Upper lobe of right lung (tissue), 1 donor: Measurements from ENCODE around the gene TMEM176A. TPM values are rescaled to one million over a fixed set of nuclear protein-coding genes. Genes with fewer than 3 reads are reported as not detected.

Experiments used
- ATAC-seq: fragments of 200-7000 bp; cut with Tn5 transposase; one replicate; pipeline ENCODE4 v1.9.1; 2020; ENCODE audit warnings: mild to moderate bottlenecking, moderate library complexity
- DNase-seq: peaks from one replicate; pipeline ENCODE4 v3.0.0-alpha.2; 2020
- H3K27ac ChIP-seq: fragments of 200-600 bp; one replicate; pipeline ENCODE4 v1.8.0; 2022
- H3K27me3 ChIP-seq: fragments of 200-600 bp; one replicate; pipeline ENCODE4 v1.8.0; 2022; ENCODE audit warnings: mild to moderate bottlenecking
- H3K36me3 ChIP-seq: fragments of 200-600 bp; one replicate; pipeline ENCODE4 v1.8.0; 2022
- H3K4me1 ChIP-seq: fragments of 200-600 bp; one replicate; pipeline ENCODE4 v1.8.0; 2022
- H3K4me3 ChIP-seq: fragments of 200-600 bp; one replicate; pipeline ENCODE4 v1.8.0; 2022; ENCODE audit warnings: mild to moderate bottlenecking
- H3K9me3 ChIP-seq: fragments of 200-600 bp; one replicate; pipeline ENCODE4 v1.8.0; 2022
- intact Hi-C: fragments of 100-400 bp; cut with DNase I; formaldehyde crosslinking; loops from one replicate; pipeline ENCODE4 v1.11.0; 2022
- total RNA-seq: library from RNA; stranded (reverse); fragmentation: NEBNext Ultra II Directional; extraction: Animal tissue kit (Norgen Biotek cat#: 25700); gene quantifications from one replicate; pipeline ENCODE4 v1.2.1, GENCODE V29; 2021
- TF ChIP-seq, protein P1 (sequence below): fragments of 200-600 bp; IDR thresholded peaks from one replicate; pipeline ENCODE4 v1.8.0; 2022; ENCODE audit warnings: antibody characterized with exemption
- donor health status: DM: no; HTN: yes; CAD: no; lungs with severe emphysema.

The TMEM176A gene
- total RNA-seq, 1 donor from 2014 or later = 63.7 TPM

DNA sequence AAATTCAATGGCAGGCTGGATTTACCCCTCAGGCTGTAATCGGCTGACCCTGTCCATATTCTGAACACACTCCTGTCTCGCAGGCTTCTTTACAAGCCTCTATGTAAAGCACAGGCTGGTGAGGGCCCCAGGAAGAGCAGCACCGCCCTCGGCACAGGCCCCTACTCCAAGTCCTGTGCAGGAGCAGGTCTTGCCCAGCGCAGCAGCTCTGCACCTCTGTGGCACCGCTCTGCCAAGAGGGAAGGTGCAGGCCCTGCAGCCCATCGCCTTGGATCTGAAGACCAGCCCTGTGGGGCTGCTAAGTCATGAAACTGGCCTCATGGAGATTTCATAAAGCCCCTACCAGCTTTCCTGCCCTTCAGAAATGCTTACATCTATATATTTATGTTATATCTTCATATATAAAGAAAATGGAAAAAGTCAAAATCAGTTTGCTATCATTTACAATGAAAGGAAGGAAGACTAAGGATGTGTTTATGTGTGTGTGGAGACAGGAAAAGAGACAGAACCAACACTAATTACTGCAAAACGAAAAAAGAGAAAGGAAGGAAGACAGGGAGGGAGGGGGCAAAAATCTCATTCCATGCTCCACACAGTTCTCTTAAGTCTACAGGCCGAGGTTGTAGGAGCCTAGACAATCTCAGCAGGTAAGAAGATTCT is 10.0 kb upstream of the TMEM176A start:
- no peak overlapping the region for H3K4me3 ChIP-seq
- H3K27ac ChIP-seq = no peak overlapping the region
- H3K4me1 ChIP-seq = peaks cover 20% of the 10 kb centered on the region
- intact Hi-C loops = no loop called here
- H3K9me3 ChIP-seq = no peaks in the 10 kb centered on the region
- no peaks in the 10 kb centered on the region for H3K27me3 ChIP-seq
- H3K36me3 ChIP-seq = no peaks in the 10 kb centered on the region
- DNase-seq (no peak), ATAC-seq (no peak)
- TF ChIP-seq, protein P1, sequence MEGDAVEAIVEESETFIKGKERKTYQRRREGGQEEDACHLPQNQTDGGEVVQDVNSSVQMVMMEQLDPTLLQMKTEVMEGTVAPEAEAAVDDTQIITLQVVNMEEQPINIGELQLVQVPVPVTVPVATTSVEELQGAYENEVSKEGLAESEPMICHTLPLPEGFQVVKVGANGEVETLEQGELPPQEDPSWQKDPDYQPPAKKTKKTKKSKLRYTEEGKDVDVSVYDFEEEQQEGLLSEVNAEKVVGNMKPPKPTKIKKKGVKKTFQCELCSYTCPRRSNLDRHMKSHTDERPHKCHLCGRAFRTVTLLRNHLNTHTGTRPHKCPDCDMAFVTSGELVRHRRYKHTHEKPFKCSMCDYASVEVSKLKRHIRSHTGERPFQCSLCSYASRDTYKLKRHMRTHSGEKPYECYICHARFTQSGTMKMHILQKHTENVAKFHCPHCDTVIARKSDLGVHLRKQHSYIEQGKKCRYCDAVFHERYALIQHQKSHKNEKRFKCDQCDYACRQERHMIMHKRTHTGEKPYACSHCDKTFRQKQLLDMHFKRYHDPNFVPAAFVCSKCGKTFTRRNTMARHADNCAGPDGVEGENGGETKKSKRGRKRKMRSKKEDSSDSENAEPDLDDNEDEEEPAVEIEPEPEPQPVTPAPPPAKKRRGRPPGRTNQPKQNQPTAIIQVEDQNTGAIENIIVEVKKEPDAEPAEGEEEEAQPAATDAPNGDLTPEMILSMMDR = no peak

DNA sequence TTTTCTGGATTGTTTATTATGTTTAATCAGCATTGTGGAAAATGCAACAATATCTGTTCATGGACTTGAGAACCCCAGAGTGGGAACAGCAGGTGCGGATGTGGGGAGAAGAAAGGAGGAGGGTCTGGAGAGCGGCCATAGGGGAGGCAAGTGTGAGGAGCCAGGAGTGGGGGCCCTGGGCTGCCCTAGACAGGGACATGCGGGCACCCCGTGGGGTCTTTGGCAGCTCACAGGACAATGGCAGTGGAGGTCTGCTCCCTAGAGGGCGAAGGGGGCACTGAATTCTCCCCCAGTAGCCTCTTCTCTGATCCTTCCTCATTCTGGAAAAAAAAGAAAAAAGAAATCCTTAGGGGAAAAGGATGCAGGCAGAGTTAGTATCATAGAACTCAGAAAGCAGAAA is 9.3 kb upstream of the TMEM176A start:
- no peak for DNase-seq
- TF ChIP-seq, protein P1 = no peak
- H3K27ac ChIP-seq = no peak overlapping the region

DNA sequence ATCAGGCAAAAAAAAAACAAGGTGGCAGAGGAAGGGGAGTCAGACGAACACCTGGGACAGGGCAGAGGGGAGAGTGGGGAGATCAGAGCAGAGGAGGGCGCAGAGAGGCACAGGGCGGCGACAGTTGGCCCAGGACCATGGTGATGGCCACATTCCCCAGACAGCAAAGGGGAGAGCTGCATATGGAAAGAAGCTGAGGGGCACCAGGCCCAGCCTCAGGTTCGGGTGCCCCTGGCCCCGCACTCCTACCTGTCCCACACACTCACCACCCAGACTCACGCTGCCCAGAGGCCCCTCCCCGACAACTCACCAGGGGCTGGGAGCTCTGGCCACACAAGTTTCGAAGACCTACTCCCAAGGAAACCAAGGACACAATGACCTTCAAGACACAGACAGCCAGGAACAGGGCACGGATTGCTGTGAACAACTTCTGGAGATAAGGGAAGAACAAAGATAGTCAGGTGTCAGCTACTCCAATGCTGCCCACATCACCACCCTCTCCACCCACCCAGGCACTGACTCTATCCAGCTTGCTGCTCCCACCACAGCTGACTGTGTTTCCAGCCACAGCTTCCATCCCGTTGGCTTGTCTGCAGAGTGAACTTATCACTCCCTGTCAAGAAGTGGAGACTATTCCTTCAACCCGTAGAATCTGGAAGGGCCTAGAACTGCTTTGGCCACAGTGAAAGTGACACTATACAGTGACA is 8.7 kb upstream of the TMEM176A start:
- H3K4me3 ChIP-seq = no peak overlapping the region
- intact Hi-C loops = no loop called here
- DNase-seq = no peak
- TF ChIP-seq, protein P1 = no peak
- H3K27ac ChIP-seq = no peak overlapping the region
- H3K4me1 ChIP-seq = peaks cover 16% of the 10 kb centered on the region
- H3K36me3 ChIP-seq = no peaks in the 10 kb centered on the region
- ATAC-seq = no peak
- no peaks in the 10 kb centered on the region for H3K27me3 ChIP-seq
- H3K9me3 ChIP-seq = no peaks in the 10 kb centered on the region

More for the DNA sequence above, 9.3 kb upstream of the TMEM176A start:
- no peaks in the 10 kb centered on the region for H3K36me3 ChIP-seq
- no peak overlapping the region for H3K4me3 ChIP-seq
- H3K9me3 ChIP-seq = no peaks in the 10 kb centered on the region
- peaks cover 20% of the 10 kb centered on the region for H3K4me1 ChIP-seq
- intact Hi-C loops = no loop called here
- no peak for ATAC-seq
- no peaks in the 10 kb centered on the region for H3K27me3 ChIP-seq

DNA sequence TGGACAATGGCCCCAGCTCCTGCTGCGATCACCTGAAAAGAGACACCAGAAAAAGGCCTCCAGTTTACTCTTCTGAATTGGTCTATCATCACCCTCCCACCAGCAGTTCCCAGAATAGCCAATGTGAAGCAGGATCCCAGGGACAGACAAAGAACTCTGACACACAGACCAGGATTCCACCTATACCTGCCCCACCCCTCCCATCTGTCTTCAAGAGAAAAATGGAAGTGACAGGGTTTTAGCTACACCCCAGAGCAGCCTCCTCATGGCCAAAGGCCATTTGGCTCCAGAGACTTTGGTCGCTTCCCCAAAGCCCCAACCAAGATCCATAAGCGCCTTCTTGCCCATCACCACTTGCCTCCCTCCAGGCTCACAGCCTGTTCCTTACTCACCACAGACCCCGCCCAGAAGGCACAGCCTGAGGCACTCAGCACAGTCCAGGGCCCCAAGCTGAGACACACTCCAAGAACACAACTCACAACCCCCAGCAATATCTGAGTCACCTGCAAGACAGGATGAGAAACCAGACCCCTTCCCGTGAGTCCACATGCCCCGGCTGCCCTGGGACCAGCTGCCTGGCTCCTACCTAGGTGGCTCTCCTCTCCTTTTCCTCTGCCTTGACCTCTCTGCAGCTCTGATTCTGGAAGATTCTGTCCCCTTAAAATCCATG is 6.9 kb upstream of the TMEM176A start:
- Histone ChIP-seq H3K4me3 (no peak overlapping the region), H3K4me1 (no peaks in the 10 kb centered on the region), H3K27ac (no peak overlapping the region), H3K9me3 (no peaks in the 10 kb centered on the region), H3K36me3 (no peaks in the 10 kb centered on the region), H3K27me3 (no peaks in the 10 kb centered on the region)
- TF ChIP-seq, protein P1 = no peak
- no peak for ATAC-seq
- intact Hi-C loops = no loop called here
- no peak for DNase-seq

DNA sequence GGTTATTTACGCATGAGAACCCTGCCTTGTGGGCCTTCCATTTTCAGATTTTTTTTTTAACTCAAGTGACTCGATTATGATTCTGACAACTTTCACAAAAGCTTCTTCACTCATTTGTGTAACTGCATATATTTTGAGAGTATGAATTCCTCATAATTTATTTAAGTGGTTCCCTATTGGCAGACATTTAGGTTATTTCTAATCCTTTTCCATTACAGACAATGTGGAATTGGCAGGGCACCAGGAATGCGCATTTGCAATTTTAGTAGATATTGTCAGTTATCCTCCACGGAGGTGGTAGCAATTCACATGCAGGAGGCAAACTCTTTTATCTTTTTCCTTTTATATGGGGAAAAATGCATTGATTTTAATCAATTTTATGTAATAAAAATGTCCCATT is 2.9 kb upstream of the TMEM176A start:
- Histone ChIP-seq H3K4me3 (no peak overlapping the region), H3K4me1 (peaks cover 4% of the 10 kb centered on the region), H3K27ac (no peak overlapping the region), H3K27me3 (peaks cover 8% of the 10 kb centered on the region), H3K36me3 (no peaks in the 10 kb centered on the region), H3K9me3 (no peaks in the 10 kb centered on the region)
- intact Hi-C loops = no loop called here
- no peak for DNase-seq
- no peak for ATAC-seq
- TF ChIP-seq, protein P1 = no peak
